NOMO-1 (cell line): ENCODE data around the gene SMG5.
"Not testable (repeated sequence)": the region's sequence is repeated elsewhere in the genome, so short reads cannot be mapped to it uniquely, and the experiment has no call there.

Experiments
- DNase-seq, 2 experiments: peaks; one replicate each; lab custom pipeline; 2025; ENCODE audit not compliant: unreplicated experiment in 2 of 2; lab: John Stamatoyannopoulos, UW

The SMG5 gene

DNA sequence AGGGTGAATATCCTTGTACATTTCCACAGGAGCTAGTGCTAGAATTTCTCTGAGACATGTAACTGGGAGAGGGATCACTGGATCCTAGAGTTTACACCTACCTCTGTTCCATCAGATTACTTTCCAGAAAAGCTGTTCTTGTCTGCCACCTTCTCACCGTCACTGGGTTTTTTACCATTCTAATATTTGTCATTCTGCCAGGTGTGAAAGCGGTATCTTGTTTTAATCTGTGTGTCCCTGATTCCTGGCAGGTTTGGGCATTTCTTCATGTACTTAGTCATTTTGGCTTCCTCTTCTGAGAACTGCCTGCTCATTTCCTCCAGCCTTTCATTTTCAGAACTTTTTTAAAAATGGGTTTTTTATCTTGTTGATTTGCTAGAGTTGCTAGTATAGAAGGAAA lies 64.8 kb downstream of the SMG5 start:
- DNase-seq: peak; percentile 22 to 60

DNA sequence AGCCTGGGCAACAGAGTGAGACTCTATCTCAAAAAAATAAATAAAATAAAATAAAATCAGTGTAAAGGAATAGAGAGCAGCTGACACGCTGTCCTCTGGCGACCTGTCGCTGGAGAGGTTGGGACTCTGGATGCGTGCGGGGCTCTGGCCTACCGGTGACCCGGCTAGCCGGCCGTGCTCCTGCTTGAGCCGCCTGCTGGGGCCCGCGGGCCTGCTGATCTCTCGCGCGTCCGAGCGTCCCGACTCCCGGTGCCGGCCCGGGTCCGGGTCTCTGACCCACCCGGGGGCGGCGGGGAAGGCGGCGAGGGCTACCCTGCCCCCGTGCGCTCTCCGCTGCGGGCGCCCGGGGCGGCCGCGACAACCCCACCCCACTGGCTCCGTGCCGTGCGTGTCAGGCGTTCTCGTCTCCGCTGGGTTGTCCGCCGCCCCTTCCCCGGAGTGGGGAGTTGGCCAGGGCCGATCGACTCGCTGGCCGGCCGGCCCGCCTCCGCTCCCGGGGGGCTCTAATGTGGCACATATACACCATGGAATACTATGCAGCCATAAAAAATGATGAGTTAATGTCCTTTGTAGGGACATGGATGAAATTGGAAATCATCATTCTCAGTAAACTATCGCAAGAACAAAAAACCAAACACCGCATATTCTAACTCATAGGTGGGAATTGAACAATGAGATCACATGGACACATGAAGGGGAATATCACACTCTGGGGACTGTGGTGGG lies 66.1 kb downstream of the SMG5 start:
- DNase-seq: not testable (repeated sequence)

DNA sequence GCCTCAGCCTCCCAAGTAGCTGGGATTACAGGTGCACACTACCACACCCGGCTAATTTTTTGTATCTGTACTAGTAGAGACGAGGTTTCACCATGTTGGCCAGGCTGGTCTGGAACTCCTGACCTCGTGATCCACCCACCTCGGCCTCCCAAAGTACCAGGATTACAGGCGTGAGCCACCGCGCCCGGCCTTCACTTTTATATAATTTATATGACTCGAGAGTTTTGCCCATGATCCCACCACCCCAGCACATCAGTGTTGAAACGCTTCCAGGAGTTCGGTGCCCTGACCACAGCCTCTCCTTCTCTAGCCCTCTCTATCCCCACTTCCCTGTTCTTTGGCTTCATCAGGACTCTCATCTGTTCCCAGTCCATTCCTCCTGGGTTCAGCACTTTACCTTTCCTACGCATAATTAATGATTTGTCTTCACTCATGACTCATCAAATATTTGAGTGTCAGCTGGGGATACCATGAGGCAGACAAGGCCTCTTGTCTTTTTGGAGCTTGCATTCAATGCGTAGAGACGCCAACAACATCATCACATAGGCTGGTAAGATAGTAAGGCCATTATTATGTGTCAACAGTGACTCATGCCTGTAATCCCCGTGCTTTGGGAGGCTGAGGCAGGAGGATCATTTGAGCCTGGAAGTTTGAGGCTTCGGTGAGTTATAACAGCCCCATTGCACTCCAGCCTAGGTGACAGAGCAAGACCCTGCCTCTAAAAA lies 68.4 kb downstream of the SMG5 start:
- no peak for DNase-seq

DNA sequence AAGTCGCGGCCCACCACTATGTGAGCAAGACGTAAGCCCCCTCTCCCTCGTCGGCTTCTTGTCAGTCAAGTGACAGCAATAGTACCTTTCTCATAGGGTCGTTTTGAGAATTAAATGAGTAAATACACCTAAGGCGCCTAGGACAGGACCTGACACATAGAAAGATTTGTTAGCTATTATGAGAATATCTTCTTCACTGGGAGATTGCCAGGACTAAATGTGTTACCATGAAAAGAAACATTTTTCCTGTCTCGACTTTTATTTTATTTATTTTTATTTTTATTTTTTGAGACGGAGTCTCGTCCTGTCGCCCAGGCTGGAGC lies 69.0 kb downstream of the SMG5 start:
- DNase-seq: no peak

DNA sequence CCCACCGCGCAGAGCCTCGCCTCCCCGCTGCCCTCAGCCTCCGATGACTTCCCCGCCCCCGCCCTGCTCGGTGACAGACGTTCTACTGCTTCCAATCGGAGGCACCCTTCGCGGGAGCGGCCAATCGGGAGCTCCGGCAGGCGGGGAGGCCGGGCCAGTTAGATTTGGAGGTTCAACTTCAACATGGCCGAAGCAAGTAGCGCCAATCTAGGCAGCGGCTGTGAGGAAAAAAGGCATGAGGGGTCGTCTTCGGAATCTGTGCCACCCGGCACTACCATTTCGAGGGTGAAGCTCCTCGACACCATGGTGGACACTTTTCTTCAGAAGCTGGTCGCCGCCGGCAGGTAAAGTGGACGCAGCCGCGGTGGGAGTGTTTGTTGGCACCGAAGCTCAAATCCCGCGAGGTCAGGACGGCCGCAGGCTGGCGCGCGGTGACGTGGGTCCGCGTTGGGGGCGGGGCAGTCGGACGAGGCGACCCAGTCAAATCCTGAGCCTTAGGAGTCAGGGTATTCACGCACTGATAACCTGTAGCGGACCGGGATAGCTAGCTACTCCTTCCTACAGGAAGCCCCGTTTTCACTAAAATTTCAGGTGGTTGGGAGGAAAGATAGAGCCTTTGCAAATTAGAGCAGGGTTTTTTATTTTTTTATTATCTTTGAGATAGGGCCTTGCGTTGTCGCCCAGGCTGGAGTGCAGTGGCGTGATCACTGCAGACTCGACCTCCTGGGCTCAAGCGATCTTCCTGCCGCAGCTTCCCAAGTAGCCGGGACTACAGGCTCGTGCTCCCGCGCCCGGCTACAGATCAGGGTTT lies 69.6 kb downstream of the SMG5 start, which contains the start of gene PMF1:
Gene PMF1, plus strand, starts transcription at position 175 of the 811 bp plus-strand sequence. Its CDS starts 9 bp downstream, at position 184.
- DNase-seq: peak; percentile 90 to 98

DNA sequence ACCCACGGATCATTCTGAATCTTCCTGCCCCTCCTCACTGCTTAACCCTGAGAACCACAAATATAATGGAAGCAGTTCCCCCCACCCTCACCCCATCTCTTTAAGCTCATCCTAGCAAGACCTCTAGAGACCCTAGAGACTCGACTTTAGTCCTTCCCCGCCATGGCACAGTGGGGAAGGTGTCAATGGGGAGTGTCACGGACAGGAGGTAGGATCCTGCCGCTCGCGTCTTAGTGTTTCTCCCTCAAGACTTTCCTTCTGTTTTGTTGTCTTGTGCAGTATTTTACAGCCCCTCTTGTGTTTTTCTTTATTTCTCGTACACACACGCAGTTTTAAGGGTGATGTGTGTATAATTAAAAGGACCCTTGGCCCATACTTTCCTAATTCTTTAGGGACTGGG lies 70.5 kb downstream of the SMG5 start:
- DNase-seq: no peak

DNA sequence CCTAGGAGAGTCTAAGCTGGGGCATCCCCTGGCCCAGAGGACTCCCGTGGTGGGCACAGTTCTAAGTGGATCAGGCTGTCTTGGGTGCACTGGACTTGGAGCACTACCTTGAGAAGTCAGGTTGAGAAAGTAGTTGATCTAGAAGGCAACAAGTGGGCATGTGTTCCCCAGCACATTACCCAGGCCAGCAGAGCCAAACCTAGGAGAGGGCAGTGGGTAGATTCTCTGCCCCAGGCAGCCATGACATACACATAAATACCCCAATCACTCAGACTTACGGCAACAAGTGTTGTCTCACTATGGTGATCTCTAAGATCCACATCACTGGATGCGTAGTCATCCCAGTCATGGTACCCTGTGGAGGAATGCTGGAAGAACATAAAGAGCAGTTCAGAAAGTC lies 71.4 kb downstream of the SMG5 start:
- no peak for DNase-seq

DNA sequence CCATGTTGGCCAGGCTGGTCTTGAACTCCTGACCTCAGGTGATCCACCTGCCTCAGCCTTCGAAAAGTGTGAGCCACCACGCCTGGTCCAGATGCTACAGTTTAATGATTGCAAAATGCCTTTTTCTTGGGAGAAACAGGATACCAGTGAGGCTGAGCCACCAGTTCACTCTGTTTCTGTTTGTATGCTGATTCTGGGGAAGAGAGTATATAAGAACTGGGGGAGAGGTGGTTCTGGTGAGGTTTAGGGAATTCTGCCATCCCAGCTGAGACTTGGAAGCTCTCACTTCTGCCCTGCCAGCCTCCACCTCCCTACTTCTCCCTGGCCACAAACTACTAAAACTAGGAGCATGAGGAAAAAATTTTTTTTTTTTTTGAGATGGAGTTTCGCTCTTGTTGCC lies 77.9 kb downstream of the SMG5 start:
- no peak for DNase-seq

DNA sequence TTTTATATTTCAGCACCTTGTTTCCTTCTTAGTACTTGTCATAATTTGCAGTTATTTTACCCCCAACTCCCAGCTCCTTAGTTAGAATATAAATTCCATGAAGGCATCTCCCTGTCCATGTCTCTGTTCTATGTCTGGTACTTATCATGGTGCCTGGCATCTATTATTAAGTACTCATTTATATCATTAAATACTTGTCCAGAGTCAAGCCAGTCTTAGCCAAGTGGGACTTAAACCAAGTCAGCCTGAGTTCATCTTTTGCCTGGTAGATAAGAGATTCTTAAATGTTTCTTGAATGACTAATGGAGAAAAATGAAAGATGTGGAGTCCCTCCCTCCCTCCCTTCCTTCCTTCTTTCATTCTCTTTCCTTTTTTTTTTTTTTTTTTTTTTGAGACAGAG lies 79.3 kb downstream of the SMG5 start:
- DNase-seq: no peak

DNA sequence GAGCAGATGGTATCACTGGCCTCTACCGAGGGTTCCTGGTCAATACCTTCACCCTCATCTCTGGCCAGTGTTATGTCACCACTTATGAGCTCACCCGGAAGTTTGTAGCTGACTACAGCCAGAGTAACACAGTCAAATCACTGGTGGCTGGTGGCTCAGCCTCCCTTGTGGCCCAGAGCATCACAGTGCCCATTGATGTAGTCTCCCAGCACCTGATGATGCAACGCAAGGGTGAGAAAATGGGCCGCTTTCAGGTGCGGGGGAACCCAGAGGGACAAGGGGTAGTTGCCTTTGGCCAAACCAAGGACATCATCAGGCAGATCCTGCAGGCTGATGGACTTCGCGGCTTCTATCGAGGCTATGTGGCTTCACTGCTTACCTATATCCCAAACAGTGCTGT lies 82.6 kb downstream of the SMG5 start:
- DNase-seq: no peak
